ENCODE measurements around the gene CAPN5.

CAPN5 gene

DNA sequence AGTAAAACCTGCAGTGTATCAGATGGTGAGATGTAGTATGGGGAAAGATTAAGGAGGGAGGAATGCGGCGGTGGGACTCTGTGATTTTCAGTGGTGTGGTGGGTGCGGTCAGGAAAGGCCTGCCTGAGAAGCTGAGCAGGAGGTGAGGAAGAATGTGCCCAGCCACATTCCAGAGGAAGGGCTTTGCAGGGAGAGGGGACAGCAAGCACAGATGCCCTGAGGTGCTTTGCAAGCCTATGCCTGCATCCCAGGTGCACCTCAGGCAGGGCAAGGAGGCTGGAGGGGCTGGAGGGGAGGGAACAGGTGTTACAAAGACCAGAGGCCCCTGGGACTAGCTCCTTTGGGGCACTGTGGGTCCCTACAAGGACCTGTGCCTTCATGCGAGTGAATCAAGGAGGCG is 103.3 kb downstream of the CAPN5 start:
- H3K9ac ChIP-seq (ENCODE audit: low read length): no peak overlapping the region
- H3K27me3 ChIP-seq (ENCODE audit: low read depth, low read length): no peaks in the 10 kb centered on the region
- H3K36me3 ChIP-seq (replicated peaks; ENCODE audit: low read depth, low read length): no peaks in the 10 kb centered on the region
- no peaks in the 10 kb centered on the region for H4K20me1 ChIP-seq (ENCODE audit: insufficient read depth, low read length)
- H3K27ac ChIP-seq (ENCODE audit: low read length): no peak overlapping the region
- H3K4me3 ChIP-seq (ENCODE audit: low read length): no peak overlapping the region
- no peaks in the 10 kb centered on the region for H3K4me1 ChIP-seq (ENCODE audit: low read length)
- no peak overlapping the region for H3K4me2 ChIP-seq (ENCODE audit: low read length)
- TF ChIP-seq, protein P1, sequence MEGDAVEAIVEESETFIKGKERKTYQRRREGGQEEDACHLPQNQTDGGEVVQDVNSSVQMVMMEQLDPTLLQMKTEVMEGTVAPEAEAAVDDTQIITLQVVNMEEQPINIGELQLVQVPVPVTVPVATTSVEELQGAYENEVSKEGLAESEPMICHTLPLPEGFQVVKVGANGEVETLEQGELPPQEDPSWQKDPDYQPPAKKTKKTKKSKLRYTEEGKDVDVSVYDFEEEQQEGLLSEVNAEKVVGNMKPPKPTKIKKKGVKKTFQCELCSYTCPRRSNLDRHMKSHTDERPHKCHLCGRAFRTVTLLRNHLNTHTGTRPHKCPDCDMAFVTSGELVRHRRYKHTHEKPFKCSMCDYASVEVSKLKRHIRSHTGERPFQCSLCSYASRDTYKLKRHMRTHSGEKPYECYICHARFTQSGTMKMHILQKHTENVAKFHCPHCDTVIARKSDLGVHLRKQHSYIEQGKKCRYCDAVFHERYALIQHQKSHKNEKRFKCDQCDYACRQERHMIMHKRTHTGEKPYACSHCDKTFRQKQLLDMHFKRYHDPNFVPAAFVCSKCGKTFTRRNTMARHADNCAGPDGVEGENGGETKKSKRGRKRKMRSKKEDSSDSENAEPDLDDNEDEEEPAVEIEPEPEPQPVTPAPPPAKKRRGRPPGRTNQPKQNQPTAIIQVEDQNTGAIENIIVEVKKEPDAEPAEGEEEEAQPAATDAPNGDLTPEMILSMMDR (IDR thresholded peaks at IDR 0.05; ENCODE audit: low read depth, low read length): no peak
- no peak for TF ChIP-seq EZH2phosphoT487 (IDR thresholded peaks at IDR 0.05; ENCODE audit: low read depth)
- no peaks in the 10 kb centered on the region for H3K79me2 ChIP-seq (ENCODE audit: low read length)
- no peak overlapping the region for H2AFZ ChIP-seq (ENCODE audit: low read depth, low read length)
- no peaks in the 10 kb centered on the region for H3K9me3 ChIP-seq (ENCODE audit: insufficient read depth, low read length)

DNA sequence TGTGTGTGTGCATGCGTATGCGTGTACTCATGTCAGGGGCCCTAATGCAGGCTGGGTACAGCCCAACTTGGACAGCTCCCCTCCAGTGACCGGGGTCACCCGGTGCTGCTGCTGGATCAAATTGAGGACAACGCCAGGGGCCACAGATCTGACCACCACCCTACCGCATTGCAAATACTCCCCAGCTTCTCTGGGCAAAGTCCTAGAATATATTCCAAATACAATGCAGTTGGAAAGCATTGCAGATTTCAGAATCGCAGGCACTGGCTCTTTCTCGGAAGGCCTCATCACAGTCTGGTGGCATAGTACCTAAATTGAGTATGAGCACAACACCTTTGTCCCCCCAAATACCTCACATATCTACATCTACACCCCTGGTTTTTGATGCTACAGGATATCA is 104.5 kb downstream of the CAPN5 start:
- Histone ChIP-seq H3K9me3 (ENCODE audit: insufficient read depth, low read length) (no peaks in the 10 kb centered on the region), H3K4me3 (ENCODE audit: low read length) (no peak overlapping the region), H4K20me1 (ENCODE audit: insufficient read depth, low read length) (no peaks in the 10 kb centered on the region), H3K4me2 (ENCODE audit: low read length) (no peak overlapping the region), H3K27me3 (ENCODE audit: low read depth, low read length) (no peaks in the 10 kb centered on the region), H2AFZ (ENCODE audit: low read depth, low read length) (no peak overlapping the region), H3K36me3 (replicated peaks; ENCODE audit: low read depth, low read length) (no peaks in the 10 kb centered on the region), H3K9ac (ENCODE audit: low read length) (no peak overlapping the region), H3K79me2 (ENCODE audit: low read length) (no peaks in the 10 kb centered on the region), H3K4me1 (ENCODE audit: low read length) (no peaks in the 10 kb centered on the region), H3K27ac (ENCODE audit: low read length) (no peak overlapping the region)
- TF ChIP-seq, protein P1 (IDR thresholded peaks at IDR 0.05; ENCODE audit: low read depth, low read length): no peak
- no peak for TF ChIP-seq EZH2phosphoT487 (IDR thresholded peaks at IDR 0.05; ENCODE audit: low read depth)

DNA sequence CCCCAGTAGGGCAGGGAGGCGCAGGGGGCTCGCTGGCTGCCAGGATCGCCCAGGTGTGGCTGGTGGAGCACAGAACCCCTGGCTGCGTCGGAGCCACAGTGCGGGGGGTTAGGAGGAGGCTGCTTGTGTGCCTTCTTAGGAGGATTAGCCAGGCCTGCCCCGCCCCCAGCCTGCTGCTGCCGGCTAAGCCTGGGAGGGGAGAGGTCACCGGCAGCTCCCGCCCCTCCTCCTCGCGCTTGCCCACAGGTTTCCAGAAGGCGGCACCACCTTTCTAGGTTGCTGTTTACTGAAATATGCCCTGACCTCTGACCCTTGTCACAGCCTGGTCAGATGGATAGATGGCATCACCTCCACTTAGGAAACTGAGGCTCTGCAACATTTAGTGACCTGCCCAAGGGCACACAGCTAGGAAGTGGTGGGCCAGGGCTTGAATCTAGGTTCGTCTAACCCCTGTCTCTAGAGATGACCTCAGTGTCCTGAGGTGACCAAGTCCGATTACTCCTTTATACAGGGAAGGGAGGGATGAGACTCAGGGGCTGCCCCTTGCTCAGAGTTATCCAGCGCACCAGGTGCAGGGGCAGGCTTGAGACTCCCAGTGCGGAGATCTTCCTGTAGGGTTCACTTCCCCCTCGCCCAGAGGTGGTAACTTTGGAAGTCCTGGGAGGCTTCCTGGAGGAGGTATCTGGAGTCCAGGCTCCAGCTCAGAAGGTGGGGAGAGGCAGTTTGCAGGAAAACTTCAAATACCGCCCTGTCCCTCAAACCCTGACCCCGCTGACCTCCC is 105.3 kb downstream of the CAPN5 start:
- Histone ChIP-seq H3K4me3 (ENCODE audit: low read length) (no peak overlapping the region), H2AFZ (ENCODE audit: low read depth, low read length) (no peak overlapping the region), H3K36me3 (replicated peaks; ENCODE audit: low read depth, low read length) (no peaks in the 10 kb centered on the region), H4K20me1 (ENCODE audit: insufficient read depth, low read length) (no peaks in the 10 kb centered on the region), H3K9me3 (ENCODE audit: insufficient read depth, low read length) (no peaks in the 10 kb centered on the region), H3K9ac (ENCODE audit: low read length) (no peak overlapping the region), H3K27ac (ENCODE audit: low read length) (no peak overlapping the region), H3K4me2 (ENCODE audit: low read length) (no peak overlapping the region), H3K27me3 (ENCODE audit: low read depth, low read length) (no peaks in the 10 kb centered on the region), H3K79me2 (ENCODE audit: low read length) (no peaks in the 10 kb centered on the region), H3K4me1 (ENCODE audit: low read length) (no peaks in the 10 kb centered on the region)
- TF ChIP-seq, protein P1 (IDR thresholded peaks at IDR 0.05; ENCODE audit: low read depth, low read length): no peak
- no peak for TF ChIP-seq EZH2phosphoT487 (IDR thresholded peaks at IDR 0.05; ENCODE audit: low read depth)

DNA sequence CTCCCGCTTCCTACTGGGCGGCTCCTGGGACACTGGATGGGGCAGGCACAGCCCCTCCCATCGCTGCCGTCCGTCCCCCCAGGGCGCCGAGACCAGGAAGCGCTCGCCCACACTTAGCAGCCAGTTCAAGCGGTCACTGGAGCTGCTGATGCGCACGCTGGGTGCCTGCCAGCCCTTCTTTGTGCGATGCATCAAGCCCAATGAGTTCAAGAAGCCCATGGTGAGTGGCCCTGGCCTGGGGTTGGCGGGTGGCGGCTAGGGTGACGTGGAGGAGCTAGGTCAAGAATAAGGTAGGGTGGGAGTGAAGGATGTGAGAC is 105.9 kb downstream of the CAPN5 start:
- H3K27ac ChIP-seq (ENCODE audit: low read length): no peak overlapping the region
- H3K79me2 ChIP-seq (ENCODE audit: low read length): no peaks in the 10 kb centered on the region
- no peak overlapping the region for H3K9ac ChIP-seq (ENCODE audit: low read length)
- H3K27me3 ChIP-seq (ENCODE audit: low read depth, low read length): no peaks in the 10 kb centered on the region
- H3K4me1 ChIP-seq (ENCODE audit: low read length): no peaks in the 10 kb centered on the region
- H3K4me3 ChIP-seq (ENCODE audit: low read length): no peak overlapping the region
- TF ChIP-seq EZH2phosphoT487 (IDR thresholded peaks at IDR 0.05; ENCODE audit: low read depth): no peak
- TF ChIP-seq, protein P1 (IDR thresholded peaks at IDR 0.05; ENCODE audit: low read depth, low read length): no peak
- H3K36me3 ChIP-seq (replicated peaks; ENCODE audit: low read depth, low read length): no peaks in the 10 kb centered on the region
- H3K9me3 ChIP-seq (ENCODE audit: insufficient read depth, low read length): no peaks in the 10 kb centered on the region
- no peak overlapping the region for H3K4me2 ChIP-seq (ENCODE audit: low read length)
- H4K20me1 ChIP-seq (ENCODE audit: insufficient read depth, low read length): no peaks in the 10 kb centered on the region
- H2AFZ ChIP-seq (ENCODE audit: low read depth, low read length): no peak overlapping the region

Data from OCI-LY3 (cell line).